Right cardiac atrium (tissue), 5 donors: ENCODE results near the gene ARHGAP15. TPM values are rescaled to one million over a fixed set of nuclear protein-coding genes. Genes with fewer than 3 reads are reported as not detected.

ENCODE experiments used
- ATAC-seq, 2 donors: fragments of 200-7000 bp; cut with Tn5 transposase; one replicate each; pipeline versions ENCODE4 v1.8.0 to v1.9.1; 2020; ENCODE audit warnings: moderate library complexity in 2 of 2, mild to moderate bottlenecking in 1 of 2
- DNase-seq, 3 donors: peaks; one replicate each; pipeline ENCODE4 v3.0.0-alpha.2; 2020
- H3K27ac ChIP-seq: one replicate; pipeline ENCODE4 v1.5.1; 2013; ENCODE audit warnings: mild to moderate bottlenecking, low read length, control low read depth, moderate library complexity
- H3K27me3 ChIP-seq: one replicate; pipeline ENCODE4 v1.6.1; 2013; ENCODE audit not compliant: control insufficient read depth, insufficient read depth
- H3K4me1 ChIP-seq: one replicate; pipeline ENCODE4 v1.6.1; 2013; ENCODE audit warnings: low read length; ENCODE audit not compliant: control insufficient read depth, insufficient read depth
- H3K4me3 ChIP-seq: one replicate; pipeline ENCODE4 v1.5.1; 2013; ENCODE audit warnings: low read length, control low read depth
- H3K9me3 ChIP-seq: one replicate; pipeline ENCODE4 v1.6.1; 2013; ENCODE audit warnings: low read length; ENCODE audit not compliant: control insufficient read depth
- WGBS: extraction: QIAGEN DNeasy Blood & Tissue Kit; methylation state at CpG from one replicate; pipeline ENCODE4 v1.1.7; 2013; 5-methylcytosine and 5-hydroxymethylcytosine counted together
- intact Hi-C, 4 donors: fragments of 100-400 bp; cut with DNase I; formaldehyde crosslinking; loops; one replicate each; pipeline versions ENCODE4 v1.11.0 to v1.14.0; 2022 to 2023
- polyA plus RNA-seq: library from polyadenylated mRNA; stranded (reverse); fragments of 200-250 nt; gene quantifications from one replicate; pipeline ENCODE4 v1.2.3, GENCODE V29; 2013
- total RNA-seq, 4 donors: library from RNA; stranded (reverse); fragmentation: NEBNext Ultra II Directional; extraction: Animal tissue kit (Norgen Biotek cat#: 25700); gene quantifications; one replicate each; pipeline ENCODE4 v1.2.1, GENCODE V29; 2021
- donor health status: healthy with polysubstance abuse.
- donor health status: DM: no; HTN: yes; CAD: no.
- donor health status: DM: no; HTN: no; CAD: no.
- donor health status: DM: no; HTN: yes; CAD: no; lungs with severe emphysema.
- donor health status: DM: yes; HTN: yes; CAD: no.

The ARHGAP15 gene
- total and polyA plus RNA-seq, 5 donors, result 4.5 to 8.4 (median 6.5) TPM

DNA sequence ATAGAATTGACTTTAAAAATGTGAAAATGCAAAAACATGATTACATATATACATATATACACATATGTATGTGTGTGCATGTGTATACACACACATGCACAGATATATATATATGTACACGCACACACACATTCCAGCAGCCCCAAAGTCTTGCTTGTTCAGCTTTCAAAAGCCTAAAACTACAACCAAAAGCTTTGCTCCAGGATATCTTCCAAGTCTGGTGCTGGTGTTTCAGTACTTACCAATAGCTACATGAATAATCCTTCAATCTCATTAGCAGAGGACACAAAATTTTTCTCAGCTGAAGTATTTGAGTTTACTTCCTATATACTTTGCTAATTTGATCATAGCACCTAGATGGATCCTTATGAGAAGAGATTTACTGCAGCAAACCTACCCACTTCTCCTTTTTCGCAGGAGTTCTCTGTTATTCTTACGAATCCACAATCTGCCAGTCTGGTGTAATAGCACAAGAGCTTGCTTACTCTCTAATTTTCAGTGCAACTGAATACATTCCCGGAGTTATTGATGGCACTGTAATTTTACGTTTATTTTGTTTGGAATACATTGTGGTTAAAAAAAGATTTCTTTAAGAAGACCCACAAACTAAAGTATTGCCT lies 553.3 kb downstream of the ARHGAP15 start:
- Histone ChIP-seq H3K27ac (no peak overlapping the region), H3K4me3 (no peak overlapping the region), H3K4me1 (no peaks in the 10 kb centered on the region), H3K9me3 (no peaks in the 10 kb centered on the region), H3K27me3 (no peaks in the 10 kb centered on the region)
- DNase-seq (no peak), ATAC-seq (no peak)
- 81% methylated on average over 5 of the region's 5 CpGs for WGBS
- intact Hi-C loops, result no loop called here

- ATAC-seq, result no peak
- intact Hi-C loops, result no loop called here
- no peaks in the 10 kb centered on the region for H3K9me3 ChIP-seq
- H3K27me3 ChIP-seq, result no peaks in the 10 kb centered on the region
- no peak for DNase-seq
- WGBS, result 83% methylated on average over 1 of the region's 1 CpG
- no peaks in the 10 kb centered on the region for H3K4me1 ChIP-seq
- H3K4me3 ChIP-seq, result no peak overlapping the region
- no peak overlapping the region for H3K27ac ChIP-seq
Observed at GRCh38 chr2:143683977-143684376, 554.8 kb downstream of the ARHGAP15 start.

GRCh38 chr2:143684551-143685320 lies 555.5 kb downstream of the ARHGAP15 start:
- intact Hi-C loops, result no loop called here
- H3K9me3 ChIP-seq, result no peaks in the 10 kb centered on the region
- H3K27ac ChIP-seq, result no peak overlapping the region
- no peaks in the 10 kb centered on the region for H3K27me3 ChIP-seq
- no peak overlapping the region for H3K4me3 ChIP-seq
- ATAC-seq (no peak), DNase-seq (no peak)
- H3K4me1 ChIP-seq, result no peaks in the 10 kb centered on the region
- WGBS, result 80% methylated on average over 11 of the region's 11 CpGs

- DNase-seq (no peak), ATAC-seq (no peak)
- WGBS, result 80% methylated on average over 6 of the region's 6 CpGs
- Histone ChIP-seq H3K4me1 (no peaks in the 10 kb centered on the region), H3K9me3 (no peaks in the 10 kb centered on the region), H3K27me3 (no peaks in the 10 kb centered on the region), H3K4me3 (no peak overlapping the region), H3K27ac (no peak overlapping the region)
- intact Hi-C loops, result no loop called here
Observed at GRCh38 chr2:143685421-143686078, 556.3 kb downstream of the ARHGAP15 start.

DNA sequence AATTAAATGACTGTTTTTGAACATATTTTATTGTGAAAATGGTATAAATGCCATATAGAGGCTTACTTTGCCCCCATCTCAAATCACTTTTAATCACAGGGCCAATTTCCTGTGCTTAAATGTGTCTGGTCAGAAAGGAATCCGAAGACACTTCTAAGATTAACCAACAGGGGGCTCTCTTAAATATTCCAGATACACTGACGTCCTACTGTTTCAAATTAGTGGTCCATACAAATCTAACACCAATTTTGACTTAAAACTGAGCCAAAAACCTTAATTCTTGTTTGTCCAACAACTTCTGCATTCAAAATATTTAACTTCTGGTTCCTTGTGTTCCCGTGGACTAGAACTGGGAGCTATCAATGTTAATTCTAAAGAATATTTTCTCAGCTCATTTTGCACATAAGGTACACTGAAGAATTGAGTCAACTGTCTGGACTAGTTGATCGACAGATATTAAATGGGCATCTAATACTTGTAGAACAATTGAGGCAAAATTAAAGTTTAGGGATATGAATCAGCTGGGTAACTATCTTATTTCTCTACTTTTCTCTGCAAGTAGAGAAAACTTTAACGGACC lies 557.5 kb downstream of the ARHGAP15 start:
- H3K4me1 ChIP-seq, result no peaks in the 10 kb centered on the region
- intact Hi-C loops, result no loop called here

GRCh38 chr2:143688248-143688647 lies 559.0 kb downstream of the ARHGAP15 start:
- 94% methylated on average over 2 of the region's 2 CpGs for WGBS
- no peak for DNase-seq
- no peak overlapping the region for H3K27ac ChIP-seq
- H3K4me1 ChIP-seq, result no peaks in the 10 kb centered on the region
- H3K9me3 ChIP-seq, result no peaks in the 10 kb centered on the region
- intact Hi-C loops, result no loop called here
- no peak for ATAC-seq
- no peaks in the 10 kb centered on the region for H3K27me3 ChIP-seq
- H3K4me3 ChIP-seq, result no peak overlapping the region

More for the DNA sequence above, 557.5 kb downstream of the ARHGAP15 start:
- no peaks in the 10 kb centered on the region for H3K9me3 ChIP-seq
- no peak overlapping the region for H3K4me3 ChIP-seq
- H3K27ac ChIP-seq, result no peak overlapping the region
- no peak for DNase-seq
- no peaks in the 10 kb centered on the region for H3K27me3 ChIP-seq
- no peak for ATAC-seq
- 65% methylated on average over 5 of the region's 5 CpGs for WGBS

DNA sequence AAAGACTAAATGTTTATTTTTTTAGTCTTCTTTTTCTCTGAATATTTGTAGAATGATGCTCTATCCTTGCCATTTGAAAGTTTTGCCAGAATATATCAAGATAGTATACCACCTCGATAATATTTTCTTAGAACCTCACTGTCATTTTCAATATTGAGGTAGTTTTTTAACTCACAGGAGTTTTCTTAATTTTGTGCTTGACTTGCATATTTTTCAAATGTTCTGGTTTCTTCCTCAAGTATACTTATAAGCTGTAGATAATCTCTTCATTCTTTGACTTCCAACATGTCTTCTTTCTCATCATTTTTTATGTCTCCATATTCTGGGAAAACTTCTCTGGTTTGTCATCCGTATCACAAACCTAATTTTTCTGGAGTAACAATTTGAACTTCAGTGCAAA lies 559.6 kb downstream of the ARHGAP15 start:
- Histone ChIP-seq H3K9me3 (no peaks in the 10 kb centered on the region), H3K4me3 (no peak overlapping the region), H3K27me3 (no peaks in the 10 kb centered on the region), H3K4me1 (no peaks in the 10 kb centered on the region), H3K27ac (no peak overlapping the region)
- WGBS, result 94% methylated on average over 2 of the region's 2 CpGs
- intact Hi-C loops, result no loop called here
- ATAC-seq (no peak), DNase-seq (no peak)

DNA sequence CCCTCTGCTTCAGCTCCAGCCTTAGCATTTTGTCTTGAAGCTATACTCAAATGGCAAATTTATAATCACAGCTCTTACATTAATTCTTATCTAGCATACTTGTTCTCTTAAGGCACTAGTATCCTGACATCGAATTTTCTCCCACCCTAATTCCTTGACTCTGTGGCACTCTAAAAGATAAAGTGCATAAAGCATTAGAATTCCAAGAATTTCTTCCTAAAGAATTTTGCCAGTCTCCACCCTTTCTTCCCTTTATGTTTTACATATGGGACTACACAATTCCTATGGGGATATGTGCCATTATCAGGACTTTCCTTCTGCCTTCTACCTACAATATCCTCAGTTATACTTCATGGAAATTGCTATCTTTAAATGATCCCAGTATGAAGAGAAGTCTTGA lies 560.3 kb downstream of the ARHGAP15 start:
- DNase-seq, result no peak

GRCh38 chr2:143690235-143690634 lies 561.0 kb downstream of the ARHGAP15 start:
- WGBS, result 68% methylated on average over 2 of the region's 2 CpGs
- ATAC-seq (no peak), DNase-seq (no peak)
- H3K4me1 ChIP-seq, result no peaks in the 10 kb centered on the region
- no peak overlapping the region for H3K27ac ChIP-seq
- no peak overlapping the region for H3K4me3 ChIP-seq
- intact Hi-C loops, result no loop called here
- no peaks in the 10 kb centered on the region for H3K27me3 ChIP-seq
- no peaks in the 10 kb centered on the region for H3K9me3 ChIP-seq

More for the DNA sequence above, 560.3 kb downstream of the ARHGAP15 start:
- 25% methylated on average over 1 of the region's 1 CpG for WGBS
- intact Hi-C loops, result no loop called here
- no peak for ATAC-seq
- no peak overlapping the region for H3K4me3 ChIP-seq
- no peaks in the 10 kb centered on the region for H3K27me3 ChIP-seq
- H3K9me3 ChIP-seq, result no peaks in the 10 kb centered on the region
- no peaks in the 10 kb centered on the region for H3K4me1 ChIP-seq
- no peak overlapping the region for H3K27ac ChIP-seq

DNA sequence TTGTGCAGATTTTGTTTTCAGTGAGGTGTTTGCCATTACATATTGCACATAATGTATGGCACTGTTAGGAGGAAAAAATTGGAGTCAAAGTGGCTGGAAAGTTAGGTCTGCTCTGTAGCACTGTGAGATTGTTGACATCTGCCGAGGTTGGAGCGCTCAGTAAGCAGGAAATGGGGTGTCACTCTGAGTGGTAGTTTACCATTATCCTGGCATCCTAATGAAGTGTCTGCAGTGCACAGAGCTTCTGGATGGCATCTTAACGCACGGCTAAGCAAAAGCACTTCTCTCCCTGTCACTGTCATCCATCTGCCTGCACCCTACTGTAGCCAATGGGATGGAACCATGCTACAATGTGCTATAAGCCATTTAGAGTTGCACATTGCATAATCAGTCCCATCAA lies 561.9 kb downstream of the ARHGAP15 start:
- ATAC-seq, result no peak
- no peak overlapping the region for H3K4me3 ChIP-seq
- H3K4me1 ChIP-seq, result no peaks in the 10 kb centered on the region
- H3K9me3 ChIP-seq, result no peaks in the 10 kb centered on the region
- no peak overlapping the region for H3K27ac ChIP-seq
- WGBS, result 64% methylated on average over 4 of the region's 4 CpGs
- no peaks in the 10 kb centered on the region for H3K27me3 ChIP-seq
- DNase-seq, result no peak
- intact Hi-C loops, result no loop called here

DNA sequence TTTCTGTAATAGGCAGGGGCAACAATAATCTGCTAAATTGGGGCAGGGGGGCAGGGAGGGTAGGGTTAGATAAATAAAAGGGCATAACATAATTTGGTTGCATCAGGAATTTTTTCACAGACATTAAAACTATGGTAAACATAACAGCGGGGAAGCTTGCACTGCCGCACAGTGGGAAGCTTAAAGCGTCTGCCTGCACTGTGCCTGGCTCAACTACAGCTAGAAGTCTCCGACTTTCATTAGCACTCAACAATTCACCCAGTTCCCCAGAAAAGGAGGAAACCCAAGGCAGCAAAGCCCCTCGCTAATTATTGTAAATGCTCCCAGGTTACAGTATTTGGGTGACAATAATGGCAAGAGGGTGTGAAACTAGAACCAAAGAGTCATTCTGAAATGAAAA lies 562.9 kb downstream of the ARHGAP15 start:
- WGBS, result 84% methylated on average over 5 of the region's 5 CpGs
- Histone ChIP-seq H3K4me3 (no peak overlapping the region), H3K9me3 (no peaks in the 10 kb centered on the region), H3K27ac (no peak overlapping the region), H3K27me3 (no peaks in the 10 kb centered on the region), H3K4me1 (no peaks in the 10 kb centered on the region)
- ATAC-seq, result no peak
- intact Hi-C loops, result no loop called here
- DNase-seq, result no peak
